ENCODE results near the gene PDSS1. TPM values are rescaled to one million over a fixed set of nuclear protein-coding genes. Genes with fewer than 3 reads are reported as not detected.
"Not testable (repeated sequence)": the region's sequence is repeated elsewhere in the genome, so short reads cannot be mapped to it uniquely, and the experiment has no call there.

PDSS1 gene
- total RNA-seq, 2 donors from 2014 or later, result 2.8 to 4.7 TPM

DNA sequence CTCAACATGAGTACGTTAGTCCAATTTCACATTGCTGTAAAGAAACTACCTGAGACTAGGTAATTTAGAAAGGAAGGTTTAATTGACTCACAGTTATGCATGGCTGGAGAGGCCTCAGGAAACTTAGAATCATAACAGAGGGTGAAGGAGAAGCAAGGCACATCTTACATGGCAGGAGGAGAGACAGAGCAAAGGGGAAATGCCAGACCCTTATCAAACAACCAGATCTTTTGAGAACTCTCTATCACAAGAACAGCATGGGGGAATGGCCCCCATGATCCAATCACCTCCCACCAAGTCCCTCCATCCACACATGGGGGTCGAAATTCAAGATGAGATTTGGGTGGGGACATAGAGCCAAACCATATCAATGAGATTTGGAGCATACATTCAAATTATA is 34.6 kb upstream of the PDSS1 start:
- TF ChIP-seq, protein P1, sequence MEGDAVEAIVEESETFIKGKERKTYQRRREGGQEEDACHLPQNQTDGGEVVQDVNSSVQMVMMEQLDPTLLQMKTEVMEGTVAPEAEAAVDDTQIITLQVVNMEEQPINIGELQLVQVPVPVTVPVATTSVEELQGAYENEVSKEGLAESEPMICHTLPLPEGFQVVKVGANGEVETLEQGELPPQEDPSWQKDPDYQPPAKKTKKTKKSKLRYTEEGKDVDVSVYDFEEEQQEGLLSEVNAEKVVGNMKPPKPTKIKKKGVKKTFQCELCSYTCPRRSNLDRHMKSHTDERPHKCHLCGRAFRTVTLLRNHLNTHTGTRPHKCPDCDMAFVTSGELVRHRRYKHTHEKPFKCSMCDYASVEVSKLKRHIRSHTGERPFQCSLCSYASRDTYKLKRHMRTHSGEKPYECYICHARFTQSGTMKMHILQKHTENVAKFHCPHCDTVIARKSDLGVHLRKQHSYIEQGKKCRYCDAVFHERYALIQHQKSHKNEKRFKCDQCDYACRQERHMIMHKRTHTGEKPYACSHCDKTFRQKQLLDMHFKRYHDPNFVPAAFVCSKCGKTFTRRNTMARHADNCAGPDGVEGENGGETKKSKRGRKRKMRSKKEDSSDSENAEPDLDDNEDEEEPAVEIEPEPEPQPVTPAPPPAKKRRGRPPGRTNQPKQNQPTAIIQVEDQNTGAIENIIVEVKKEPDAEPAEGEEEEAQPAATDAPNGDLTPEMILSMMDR (IDR thresholded peaks at IDR 0.05), result no peak
- Histone ChIP-seq H3K27ac (no peak overlapping the region), H3K9me3 (no peaks in the 10 kb centered on the region), H3K27me3 (no peaks in the 10 kb centered on the region), H3K4me1 (no peaks in the 10 kb centered on the region), H3K36me3 (no peaks in the 10 kb centered on the region), H3K4me3 (no peak overlapping the region)
- no peak for DNase-seq (ENCODE audit: low spot score)

DNA sequence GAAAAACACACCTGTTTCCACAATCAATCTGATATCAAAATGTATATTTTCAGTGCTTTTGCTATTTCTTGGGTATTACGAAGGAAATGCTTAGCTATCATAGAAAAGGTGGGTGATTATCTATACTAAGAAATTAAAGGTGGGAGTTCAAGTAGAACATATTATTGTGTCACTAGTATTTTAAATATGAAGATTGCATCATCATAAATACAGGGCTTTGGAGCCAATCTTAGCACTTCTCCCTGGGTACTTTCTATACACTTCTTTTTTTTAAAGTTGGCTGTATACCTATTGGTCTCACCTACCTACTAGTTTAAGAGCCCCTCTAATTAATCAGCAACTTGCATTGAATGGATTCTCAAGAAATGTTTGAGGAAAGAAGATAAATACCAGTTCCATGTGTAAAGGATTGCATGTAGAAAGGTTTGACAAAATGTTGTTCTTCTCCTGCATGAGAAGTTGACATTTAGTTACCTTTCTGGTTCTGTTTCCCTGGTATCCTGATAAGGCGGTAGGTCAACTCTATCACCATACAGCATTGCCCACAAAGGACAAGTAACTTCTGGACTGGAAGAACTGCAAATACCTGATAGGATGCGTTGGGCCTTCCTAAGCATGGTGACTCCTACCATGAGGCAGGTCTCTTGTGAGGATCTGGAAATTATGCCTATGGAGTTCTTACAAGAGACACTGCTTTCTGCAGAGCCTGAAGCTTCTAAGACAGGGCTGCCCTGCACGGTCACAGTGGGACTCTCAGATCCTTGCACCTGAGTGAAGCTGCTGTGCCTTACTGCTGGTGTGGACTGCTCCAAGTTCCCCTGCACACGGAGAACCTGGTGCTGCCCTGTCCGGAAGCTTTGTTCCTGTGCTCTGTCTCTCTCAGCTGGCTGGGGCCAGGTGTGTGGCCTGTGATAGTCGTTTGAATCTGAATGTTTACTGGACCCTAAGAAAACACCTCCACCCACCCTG is 32.1 kb upstream of the PDSS1 start:
- H3K27ac ChIP-seq, result no peak overlapping the region
- H3K36me3 ChIP-seq, result no peaks in the 10 kb centered on the region
- H3K4me3 ChIP-seq, result no peak overlapping the region
- TF ChIP-seq, protein P1 (IDR thresholded peaks at IDR 0.05), result no peak
- no peaks in the 10 kb centered on the region for H3K9me3 ChIP-seq
- no peaks in the 10 kb centered on the region for H3K4me1 ChIP-seq
- H3K27me3 ChIP-seq, result no peaks in the 10 kb centered on the region
- DNase-seq (ENCODE audit: low spot score), result no peak

DNA sequence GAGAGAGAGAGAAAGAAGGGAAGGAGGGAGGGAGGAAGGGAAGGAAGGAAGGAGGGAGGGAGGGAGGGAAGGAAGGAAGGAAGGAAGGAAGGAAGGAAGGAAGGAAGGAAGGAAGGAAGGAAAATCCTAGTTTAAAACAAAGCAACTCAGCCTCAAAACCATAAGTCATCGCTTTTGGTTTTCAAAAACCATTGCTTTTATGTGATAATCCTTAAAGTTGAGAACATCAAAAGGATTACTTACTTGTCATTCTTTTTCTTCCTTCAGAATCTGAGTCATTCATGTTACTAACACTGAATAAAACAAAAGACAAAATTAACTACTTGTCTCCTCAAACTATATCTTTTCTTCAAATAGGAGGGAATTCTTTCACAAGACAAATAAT is 21.6 kb upstream of the PDSS1 start:
- Histone ChIP-seq H3K27ac (no peak overlapping the region), H3K9me3 (no peaks in the 10 kb centered on the region), H3K27me3 (no peaks in the 10 kb centered on the region), H3K4me3 (no peak overlapping the region), H3K36me3 (no peaks in the 10 kb centered on the region), H3K4me1 (no peaks in the 10 kb centered on the region)
- TF ChIP-seq, protein P1 (IDR thresholded peaks at IDR 0.05), result no peak
- no peak for DNase-seq (ENCODE audit: low spot score)

DNA sequence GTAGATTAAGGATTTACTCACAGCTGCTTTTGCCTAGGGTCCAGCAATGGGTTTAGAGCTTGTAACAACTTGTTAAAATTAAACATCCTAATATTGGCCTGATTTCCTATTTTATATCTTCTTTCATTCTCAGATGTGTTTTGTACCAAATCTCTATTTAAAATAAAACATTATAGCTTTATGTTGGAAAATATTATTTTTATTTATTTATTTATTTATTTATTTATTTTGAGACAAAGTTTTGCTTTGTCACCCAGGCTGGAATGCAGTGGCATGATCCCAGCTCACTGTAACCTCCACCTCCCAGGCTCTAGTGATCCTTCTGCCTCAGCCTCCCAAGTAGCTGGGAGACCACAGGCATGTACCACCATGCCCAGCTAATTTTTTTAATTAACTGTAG is 17.9 kb upstream of the PDSS1 start:
- no peak for DNase-seq (ENCODE audit: low spot score)
- H3K4me1 ChIP-seq, result no peaks in the 10 kb centered on the region
- no peaks in the 10 kb centered on the region for H3K27me3 ChIP-seq
- no peaks in the 10 kb centered on the region for H3K9me3 ChIP-seq
- no peak overlapping the region for H3K27ac ChIP-seq
- H3K4me3 ChIP-seq, result no peak overlapping the region
- no peaks in the 10 kb centered on the region for H3K36me3 ChIP-seq
- TF ChIP-seq, protein P1 (IDR thresholded peaks at IDR 0.05), result no peak

DNA sequence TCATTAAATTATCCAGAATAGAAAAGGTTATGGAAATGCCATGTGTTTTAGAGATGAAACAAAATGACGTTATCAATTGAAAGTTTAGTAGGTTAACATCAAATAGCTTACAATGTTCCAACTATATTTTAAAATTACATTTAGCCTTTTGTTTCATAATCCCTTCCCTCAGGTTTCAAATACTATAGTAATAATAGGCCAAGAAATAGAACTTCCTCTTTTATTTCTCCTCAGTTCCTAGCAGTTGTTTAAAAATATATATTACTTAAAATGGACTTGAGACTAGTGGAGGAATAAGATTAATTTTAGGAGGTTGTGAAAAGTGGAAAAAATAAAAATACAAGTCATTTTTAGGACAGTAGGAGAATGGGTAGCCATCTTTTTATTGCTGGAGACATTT is 16.4 kb upstream of the PDSS1 start:
- DNase-seq (ENCODE audit: low spot score), result no peak
- no peak overlapping the region for H3K27ac ChIP-seq

DNA sequence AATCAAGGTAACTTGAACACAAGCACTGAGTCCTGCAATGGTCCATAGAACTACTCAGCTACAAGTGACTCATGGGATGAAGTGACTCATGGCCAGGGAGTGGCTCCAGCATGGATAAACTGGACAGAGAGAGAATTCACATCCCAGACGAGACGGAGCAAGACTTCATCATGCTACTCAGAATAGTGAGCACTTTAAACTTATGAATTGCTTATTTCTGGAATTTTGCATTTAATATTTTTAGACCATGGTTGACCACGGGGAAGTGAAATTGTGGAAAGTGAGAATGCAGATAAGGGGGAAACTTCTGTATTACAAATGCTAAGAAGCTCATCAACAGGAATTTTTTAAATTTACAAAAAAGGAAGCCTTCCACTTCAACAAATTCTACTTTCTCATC is 15.5 kb upstream of the PDSS1 start:
- H3K9me3 ChIP-seq; H3K36me3 ChIP-seq; H3K4me1 ChIP-seq; H3K27ac ChIP-seq; DNase-seq (ENCODE audit: low spot score); H3K27me3 ChIP-seq; H3K4me3 ChIP-seq: not testable (repeated sequence)

More for the DNA sequence above, 16.4 kb upstream of the PDSS1 start:
- Histone ChIP-seq H3K4me3 (no peak overlapping the region), H3K4me1 (no peaks in the 10 kb centered on the region), H3K36me3 (no peaks in the 10 kb centered on the region), H3K9me3 (no peaks in the 10 kb centered on the region), H3K27me3 (no peaks in the 10 kb centered on the region)
- TF ChIP-seq, protein P1 (IDR thresholded peaks at IDR 0.05), result no peak

Data from right atrium auricular region (tissue), 2 donors.